Lung microvascular endothelial cell (primary cell): ENCODE results near the gene KCNK3. TPM values are rescaled to one million over a fixed set of nuclear protein-coding genes. Genes with fewer than 3 reads are reported as not detected.
"Not testable (repeated sequence)": the region's sequence is repeated elsewhere in the genome, so short reads cannot be mapped to it uniquely, and the experiment has no call there.

Experiments used
- DNase-seq, 2 donors: peaks; one replicate each; pipeline versions ENCODE4 v3.0.0 to v3.0.0-alpha.2; 2010; ENCODE audit warnings: low read depth in 2 of 2
- total RNA-seq: library from RNA; depleted of rRNA; stranded (reverse); fragments of >200 nt; gene quantifications from 2 replicates; pipeline ENCODE4 v1.2.1, GENCODE V29; 2014

KCNK3 gene
- total RNA-seq, 1 donor from 2014 or later, result not detected

- DNase-seq, result not testable (repeated sequence)
Observed at GRCh38 chr2:26665296-26665695, 27.2 kb upstream of the KCNK3 start.

GRCh38 chr2:26666671-26667070, 25.9 kb upstream of the KCNK3 start:
- no peak for DNase-seq

GRCh38 chr2:26668041-26668440, 24.5 kb upstream of the KCNK3 start:
- DNase-seq, result no peak

GRCh38 chr2:26668856-26669750, 23.4 kb upstream of the KCNK3 start:
- no peak for DNase-seq

GRCh38 chr2:26670171-26670570, 22.4 kb upstream of the KCNK3 start:
- no peak for DNase-seq

GRCh38 chr2:26670931-26671460, 21.5 kb upstream of the KCNK3 start:
- no peak for DNase-seq

GRCh38 chr2:26671691-26672090, 20.8 kb upstream of the KCNK3 start:
- no peak for DNase-seq

GRCh38 chr2:26672112-26672817, 20.3 kb upstream of the KCNK3 start:
- no peak for DNase-seq

GRCh38 chr2:26672818-26673393, 19.6 kb upstream of the KCNK3 start:
- no peak for DNase-seq

GRCh38 chr2:26674002-26674751, 18.3 kb upstream of the KCNK3 start:
- no peak for DNase-seq

- DNase-seq, result peak in 1 of 2 donors; percentile 90
Observed at GRCh38 chr2:26674771-26675170, 17.8 kb upstream of the KCNK3 start.

- DNase-seq, result no peak
Observed at GRCh38 chr2:26675651-26676255, 16.8 kb upstream of the KCNK3 start.

GRCh38 chr2:26678035-26678434, 14.5 kb upstream of the KCNK3 start:
- no peak for DNase-seq

GRCh38 chr2:26679867-26680266, 12.7 kb upstream of the KCNK3 start:
- no peak for DNase-seq

- DNase-seq, result no peak
Observed at GRCh38 chr2:26681656-26682055, 10.9 kb upstream of the KCNK3 start.

- no peak for DNase-seq
Observed at GRCh38 chr2:26682155-26682554, 10.4 kb upstream of the KCNK3 start.

- DNase-seq, result no peak
Observed at GRCh38 chr2:26683583-26683982, 8.9 kb upstream of the KCNK3 start.

GRCh38 chr2:26685341-26685740, 7.2 kb upstream of the KCNK3 start:
- DNase-seq, result no peak

- DNase-seq, result no peak
Observed at GRCh38 chr2:26685989-26686839, 6.3 kb upstream of the KCNK3 start.

- no peak for DNase-seq
Observed at GRCh38 chr2:26687328-26687727, 5.2 kb upstream of the KCNK3 start.
